Stimulated activated CD8-positive, alpha-beta memory T cell treated with anti-CD3 and anti-CD28 coated beads, Interleukin-2, amount 100 ng/mL, for 48 hours (primary cell): ENCODE data around the gene ZNF813.
"Not testable (repeated sequence)": the region's sequence is repeated elsewhere in the genome, so short reads cannot be mapped to it uniquely, and the experiment has no call there.

Source experiments
- DNase-seq, 2 donors: peaks; one replicate each; pipeline ENCODE4 v3.0.0-alpha.2; 2020; ENCODE audit warnings: low read depth in 2 of 2

ZNF813 gene

GRCh38 chr19:53483751-53484150, 16.2 kb downstream of the ZNF813 start:
- DNase-seq = not testable (repeated sequence)

- no peak for DNase-seq
Observed at GRCh38 chr19:53485046-53486004, 17.8 kb downstream of the ZNF813 start.

GRCh38 chr19:53492153-53492552, 24.6 kb downstream of the ZNF813 start:
- DNase-seq = no peak

- not testable (repeated sequence) for DNase-seq
Observed at GRCh38 chr19:53497311-53498023, 29.9 kb downstream of the ZNF813 start.

GRCh38 chr19:53498024-53498395, 30.5 kb downstream of the ZNF813 start:
- DNase-seq = not testable (repeated sequence)

- DNase-seq = not testable (repeated sequence)
Observed at GRCh38 chr19:53503151-53503550, 35.6 kb downstream of the ZNF813 start.

- DNase-seq = not testable (repeated sequence)
Observed at GRCh38 chr19:53503671-53504364, 36.3 kb downstream of the ZNF813 start.

GRCh38 chr19:53504365-53504703, 36.8 kb downstream of the ZNF813 start:
- not testable (repeated sequence) for DNase-seq

GRCh38 chr19:53504885-53505284, 37.4 kb downstream of the ZNF813 start:
- DNase-seq = no peak

- DNase-seq = no peak
Observed at GRCh38 chr19:53506728-53507127, 39.2 kb downstream of the ZNF813 start.

- DNase-seq = no peak
Observed at GRCh38 chr19:53507523-53508442, 40.2 kb downstream of the ZNF813 start.

GRCh38 chr19:53509443-53509842, 41.9 kb downstream of the ZNF813 start:
- no peak for DNase-seq

GRCh38 chr19:53509845-53510244, 42.3 kb downstream of the ZNF813 start:
- no peak for DNase-seq

- DNase-seq = no peak
Observed at GRCh38 chr19:53511357-53511756, 43.8 kb downstream of the ZNF813 start.

- peak in 1 of 2 donors; percentile 26 for DNase-seq
Observed at GRCh38 chr19:53511933-53512374, 44.4 kb downstream of the ZNF813 start.

GRCh38 chr19:53515047-53515446, 47.5 kb downstream of the ZNF813 start:
- DNase-seq = not testable (repeated sequence)

GRCh38 chr19:53517114-53517741, 49.7 kb downstream of the ZNF813 start:
- DNase-seq = no peak

- DNase-seq = no peak
Observed at GRCh38 chr19:53518121-53518520, 50.6 kb downstream of the ZNF813 start.

- DNase-seq = no peak
Observed at GRCh38 chr19:53518716-53519115, 51.2 kb downstream of the ZNF813 start.

- no peak for DNase-seq
Observed at GRCh38 chr19:53519446-53519845, 51.9 kb downstream of the ZNF813 start.

GRCh38 chr19:53520163-53520546, 52.6 kb downstream of the ZNF813 start:
- DNase-seq = no peak
